Measurements from ENCODE around the gene AHI1. TPM values are rescaled to one million over a fixed set of nuclear protein-coding genes. Genes with fewer than 3 reads are reported as not detected.
"Not testable (repeated sequence)": the region's sequence is repeated elsewhere in the genome, so short reads cannot be mapped to it uniquely, and the experiment has no call there.

Gene AHI1
- total RNA-seq, 2 experiments from 2014 or later: 21.4 to 33.9 TPM

- no peaks in the 10 kb centered on the region for H4K20me1 ChIP-seq (ENCODE audit: insufficient read depth, low read length)
- intact Hi-C loops (cut with micrococcal nuclease; ENCODE audit: unreplicated experiment): no loop called here
- no peak overlapping the region for H3K4me2 ChIP-seq (ENCODE audit: low read length)
- H2AFZ ChIP-seq (ENCODE audit: low read length): no peak overlapping the region
- no peak overlapping the region for H3K4me3 ChIP-seq (ENCODE audit: low read depth, low read length, poor library complexity, severe bottlenecking)
- H3K36me3 ChIP-seq (ENCODE audit: insufficient read depth, low read length): no peaks in the 10 kb centered on the region
- no peaks in the 10 kb centered on the region for H3K9me3 ChIP-seq (ENCODE audit: low read length)
- H3K4me1 ChIP-seq (ENCODE audit: insufficient read depth, low read length, poor library complexity, severe bottlenecking): no peaks in the 10 kb centered on the region
- H3K27ac ChIP-seq (ENCODE audit: low read depth, low read length, poor library complexity, severe bottlenecking): no peak overlapping the region
- no peak for DNase-seq (ENCODE audit: low spot score)
- ChIA-PET CTCF (ENCODE audit: unreplicated experiment) (no interaction called here), POLR2A (interaction anchor here (1.0 to 1.7 kb wide), 2 partner anchors 11 to 25 kb away, joined by 3 to 4 read pairs; no protein-coding TSS in a partner anchor)
- TF ChIP-seq EZH2phosphoT487 (IDR thresholded peaks at IDR 0.05; ENCODE audit: borderline replicate concordance, low read depth, low read length) (no peak), CTCF (conservative IDR thresholded peaks at IDR 0.05; ENCODE audit: low read length) (no peak)
- H3K9me2 ChIP-seq (ENCODE audit: insufficient read depth, low read length): no peaks in the 10 kb centered on the region
- BruUV-seq (replicated peaks): no TSS peak
- H3K79me2 ChIP-seq (ENCODE audit: insufficient read depth, low read depth, low read length): no peaks in the 10 kb centered on the region
Observed at GRCh38 chr6:135379647-135380046, 117.9 kb downstream of the AHI1 start.

GRCh38 chr6:135372758-135373157 is 124.8 kb downstream of the AHI1 start:
- DNase-seq (ENCODE audit: low spot score): no peak
- Histone ChIP-seq H3K4me3 (ENCODE audit: low read depth, low read length, poor library complexity, severe bottlenecking) (no peak overlapping the region), H3K27ac (ENCODE audit: low read depth, low read length, poor library complexity, severe bottlenecking) (no peak overlapping the region), H3K4me2 (ENCODE audit: low read length) (no peak overlapping the region), H4K20me1 (ENCODE audit: insufficient read depth, low read length) (no peaks in the 10 kb centered on the region), H3K36me3 (ENCODE audit: insufficient read depth, low read length) (no peaks in the 10 kb centered on the region; the same call in 1 of the 2 replicates), H3K79me2 (ENCODE audit: insufficient read depth, low read depth, low read length) (no peaks in the 10 kb centered on the region), H3K4me1 (ENCODE audit: insufficient read depth, low read length, poor library complexity, severe bottlenecking) (no peaks in the 10 kb centered on the region), H2AFZ (ENCODE audit: low read length) (no peak overlapping the region), H3K9me3 (ENCODE audit: low read length) (no peaks in the 10 kb centered on the region), H3K9me2 (ENCODE audit: insufficient read depth, low read length) (no peaks in the 10 kb centered on the region)
- no TSS peak for BruUV-seq (replicated peaks)
- no peak for TF ChIP-seq CTCF (conservative IDR thresholded peaks at IDR 0.05; ENCODE audit: low read length)
- no peak for TF ChIP-seq EZH2phosphoT487 (IDR thresholded peaks at IDR 0.05; ENCODE audit: borderline replicate concordance, low read depth, low read length)
- intact Hi-C loops (cut with micrococcal nuclease; ENCODE audit: unreplicated experiment): no loop called here
- CTCF ChIA-PET (ENCODE audit: unreplicated experiment): no interaction called here
- POLR2A ChIA-PET: interaction anchor here (1.1 kb wide), 1 partner anchor 51 kb away, joined by 3 read pairs; no protein-coding TSS in a partner anchor

GRCh38 chr6:135363622-135364021 is 133.9 kb downstream of the AHI1 start:
- H3K4me2 ChIP-seq (ENCODE audit: low read length); H2AFZ ChIP-seq (ENCODE audit: low read length); intact Hi-C loops (cut with micrococcal nuclease; ENCODE audit: unreplicated experiment); H3K4me1 ChIP-seq (ENCODE audit: insufficient read depth, low read length, poor library complexity, severe bottlenecking); H3K27ac ChIP-seq (ENCODE audit: low read depth, low read length, poor library complexity, severe bottlenecking); H4K20me1 ChIP-seq (ENCODE audit: insufficient read depth, low read length); H3K79me2 ChIP-seq (ENCODE audit: insufficient read depth, low read depth, low read length); H3K9me3 ChIP-seq (ENCODE audit: low read length); H3K36me3 ChIP-seq (ENCODE audit: insufficient read depth, low read length); POLR2A ChIA-PET; DNase-seq (ENCODE audit: low spot score); BruUV-seq (replicated peaks); H3K4me3 ChIP-seq (ENCODE audit: low read depth, low read length, poor library complexity, severe bottlenecking); CTCF ChIA-PET (ENCODE audit: unreplicated experiment); H3K9me2 ChIP-seq (ENCODE audit: insufficient read depth, low read length): not testable (repeated sequence)
